HCT116 (cell line): ENCODE data around the gene POLH. TPM values are rescaled to one million over a fixed set of nuclear protein-coding genes. Genes with fewer than 3 reads are reported as not detected.

Experiments used
- ATAC-seq: fragments of 200-7000 bp; cut with Tn5 transposase; 2 replicates; pipeline ENCODE4 v1.9.1; 2020; ENCODE audit warnings: mild to moderate bottlenecking, moderate library complexity
- BruUV-seq: library from RNA; stranded (reverse); fragments of 400-500 nt; replicated peaks from 2 replicates; lab custom pipeline; 2021; lab: Mats Ljungman, UMichigan
- CTCF ChIA-PET: fragments of 300-600 bp; sonication (Branson Sonifier 250); formaldehyde crosslinking; loops from one replicate; lab custom pipeline; 2021; ENCODE audit warnings: antibody characterized with exemption; lab: Charles Lee
- POLR2A ChIA-PET: fragments of 300-600, 350-600 bp; sonication (Branson Sonifier 250); formaldehyde crosslinking; loops from one replicate; lab custom pipeline; 2021; ENCODE audit warnings: antibody characterized with exemption; lab: Charles Lee
- RAD21 ChIA-PET, 2 experiments: fragments of 300-600 bp; sonication (Branson Sonifier 250); formaldehyde crosslinking; loops; one replicate each; lab custom pipeline; 2023; ENCODE audit warnings: low total read pairs in 2 of 2; ENCODE audit not compliant: uncharacterized antibody in 2 of 2, unreplicated experiment in 2 of 2, low non-redundant PET in 1 of 2; lab: Charles Lee
- DNase-seq: peaks from one replicate; pipeline ENCODE4 v3.0.0-alpha.2; 2010; ENCODE audit warnings: low read depth, low spot score
- H2AFZ ChIP-seq: fragments of 200-600 bp; shearing (Covaris generic), sonication (generic); 2 replicates; pipeline ENCODE4 v1.6.1; 2017; ENCODE audit warnings: low read depth, mixed run types, mixed read lengths, antibody characterized with exemption, low read length; ENCODE audit not compliant: poor library complexity, severe bottlenecking
- H3K27ac ChIP-seq: 2 replicates; pipeline ENCODE4 v1.5.1; 2012; ENCODE audit warnings: low read depth, low read length
- H3K27me3 ChIP-seq: fragments of 200-600 bp; sonication (generic); 2 replicates; pipeline ENCODE4 v1.6.1; 2016; ENCODE audit warnings: mixed run types, low read length, mixed read lengths; ENCODE audit not compliant: insufficient read depth
- H3K36me3 ChIP-seq, 2 experiments: fragments of 200-500 bp in 1 of 2; fragments of 200-600 bp in 1 of 2; sonication (Bioruptor generic) in 1 of 2; sonication (generic) in 1 of 2; 2 replicates each; pipeline versions ENCODE4 v1.5.1 to v1.6.1; 2014 to 2016; ENCODE audit warnings: low read length in 2 of 2, inconsistent platforms in 1 of 2, mixed read lengths in 1 of 2, mixed run types in 1 of 2; ENCODE audit not compliant: insufficient read depth in 2 of 2, control insufficient read depth in 1 of 2
- H3K4me1 ChIP-seq, 2 experiments: fragments of 200-600 bp in 1 of 2; sonication (generic) in 1 of 2; 2 replicates each; pipeline versions ENCODE4 v1.5.1 to v1.6.1; 2012 to 2017; ENCODE audit warnings: low read length in 2 of 2, inconsistent platforms in 1 of 2, mild to moderate bottlenecking in 1 of 2, mixed read lengths in 1 of 2, mixed run types in 1 of 2, moderate library complexity in 1 of 2; ENCODE audit not compliant: insufficient read depth in 2 of 2, control insufficient read depth in 1 of 2
- H3K4me2 ChIP-seq: fragments of 200-600 bp; sonication (generic); 2 replicates; pipeline ENCODE4 v1.6.1; 2017; ENCODE audit warnings: mixed run types, low read length, mixed read lengths
- H3K4me3 ChIP-seq, 2 experiments: fragments of 200-600 bp in 1 of 2; sonication (generic) in 1 of 2; replicated peaks in 1 of 2; 2 replicates each; pipeline ENCODE4 v1.5.1; 2011 to 2016; ENCODE audit warnings: low read length in 2 of 2, control low read depth in 1 of 2, low read depth in 1 of 2, mild to moderate bottlenecking in 1 of 2, mixed read lengths in 1 of 2, mixed run types in 1 of 2
- H3K79me2 ChIP-seq: fragments of 200-600 bp; sonication (generic); 2 replicates; pipeline ENCODE4 v1.6.1; 2017; ENCODE audit warnings: mild to moderate bottlenecking, mixed run types, low read length, moderate library complexity, mixed read lengths; ENCODE audit not compliant: insufficient read depth
- H3K9ac ChIP-seq: fragments of 200-600 bp; sonication (generic); 2 replicates; pipeline ENCODE4 v1.6.1; 2016; ENCODE audit warnings: low read length, mixed read lengths
- H3K9me2 ChIP-seq: fragments of 200-600 bp; sonication (generic), shearing (Covaris generic); 2 replicates; pipeline ENCODE4 v1.6.1; 2017; ENCODE audit warnings: mixed run types, mild to moderate bottlenecking, moderate library complexity; ENCODE audit not compliant: insufficient read depth
- H3K9me3 ChIP-seq, 2 experiments: fragments of 200-500 bp in 1 of 2; fragments of 200-600 bp in 1 of 2; sonication (Bioruptor generic) in 1 of 2; sonication (generic) in 1 of 2; 2 replicates each; pipeline ENCODE4 v1.6.1; 2014 to 2017; ENCODE audit warnings: low read length in 2 of 2, mixed read lengths in 2 of 2, inconsistent platforms in 1 of 2, low read depth in 1 of 2, mild to moderate bottlenecking in 1 of 2, mixed run types in 1 of 2, moderate library complexity in 1 of 2; ENCODE audit not compliant: control insufficient read depth in 1 of 2, insufficient read depth in 1 of 2
- H4K20me1 ChIP-seq: fragments of 200-600 bp; sonication (generic), shearing (Covaris generic); 2 replicates; pipeline ENCODE4 v1.6.1; 2017; ENCODE audit warnings: mixed run types, mild to moderate bottlenecking, moderate library complexity; ENCODE audit not compliant: insufficient read depth
- CTCF ChIP-seq, 3 experiments: fragments of 200-600 bp in 1 of 3; sonication (generic) in 1 of 3; IDR thresholded peaks in 2 of 3; conservative IDR thresholded peaks in 1 of 3; 2 replicates each; pipeline ENCODE4 v1.5.1; 2012 to 2017; ENCODE audit warnings: low read depth in 2 of 3, low read length in 2 of 3, antibody characterized with exemption in 1 of 3, borderline replicate concordance in 1 of 3, control low read depth in 1 of 3, mild to moderate bottlenecking in 1 of 3, mixed read lengths in 1 of 3, mixed run types in 1 of 3, moderate library complexity in 1 of 3; ENCODE audit not compliant: insufficient read depth in 1 of 3
- ELF1 ChIP-seq: IDR thresholded peaks from 2 replicates; pipeline ENCODE4 v1.6.1; 2012; ENCODE audit warnings: low read depth, borderline replicate concordance
- EZH2phosphoT487 ChIP-seq: fragments of 200-600 bp; IDR thresholded peaks from 2 replicates; pipeline ENCODE4 v1.6.1; 2018; ENCODE audit warnings: antibody characterized with exemption, borderline replicate concordance
- RAD21 ChIP-seq: IDR thresholded peaks from 2 replicates; pipeline ENCODE4 v1.6.1; 2012; ENCODE audit warnings: low read depth, mild to moderate bottlenecking
- intact Hi-C: fragments of 100-400 bp; cut with micrococcal nuclease; formaldehyde crosslinking; loops from 2 replicates; pipeline ENCODE4 v1.10.0; 2022
- total RNA-seq: library from RNA; stranded (reverse); gene quantifications from one replicate; pipeline ENCODE4 v1.2.1, GENCODE V29; 2021; ENCODE audit not compliant: unreplicated experiment
- TF ChIP-seq, protein P1 (sequence below): IDR thresholded peaks from 2 replicates; pipeline ENCODE4 v1.6.1; 2012

The POLH gene
- total RNA-seq, 1 experiment from 2014 or later, result 20.6 TPM

GRCh38 chr6:43616725-43617472 is 40.9 kb downstream of the POLH start:
- no peaks in the 10 kb centered on the region for H3K9me3 ChIP-seq
- no peak overlapping the region for H3K9ac ChIP-seq
- no peaks in the 10 kb centered on the region for H3K4me1 ChIP-seq
- peaks cover 22 to 27% of the 10 kb centered on the region in 2 experiments; a peak in 3 of 4 replicates for H3K36me3 ChIP-seq
- no peaks in the 10 kb centered on the region for H4K20me1 ChIP-seq
- POLR2A ChIA-PET, result interaction anchor here (0.6 to 5.9 kb wide), 5 partner anchors 10 to 13 kb away, joined by 3 to 43 read pairs (median 3); partner anchors contain the start of gene GTPBP2
- BruUV-seq, result no TSS peak
- CTCF ChIA-PET, result no interaction called here
- DNase-seq (no peak), ATAC-seq (no peak)
- TF ChIP-seq, protein P1, sequence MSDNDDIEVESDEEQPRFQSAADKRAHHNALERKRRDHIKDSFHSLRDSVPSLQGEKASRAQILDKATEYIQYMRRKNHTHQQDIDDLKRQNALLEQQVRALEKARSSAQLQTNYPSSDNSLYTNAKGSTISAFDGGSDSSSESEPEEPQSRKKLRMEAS, result no peak
- TF ChIP-seq ELF1 (no peak), RAD21 (no peak), CTCF (IDR thresholded peaks at IDR 0.05 in 2 of 3, conservative IDR thresholded peaks at IDR 0.05 in 1 of 3; ENCODE audit: borderline replicate concordance in 1 of 3, insufficient read depth in 1 of 3, low read depth in 2 of 3, low read length in 2 of 3) (no peak), EZH2phosphoT487 (no peak)
- intact Hi-C loops, result no loop called here
- H3K4me2 ChIP-seq, result no peak overlapping the region
- no peak overlapping the region for H3K27ac ChIP-seq
- no peaks in the 10 kb centered on the region for H3K9me2 ChIP-seq
- no peaks in the 10 kb centered on the region for H3K79me2 ChIP-seq
- RAD21 ChIA-PET, result no interaction called here
- H3K27me3 ChIP-seq, result no peaks in the 10 kb centered on the region
- H2AFZ ChIP-seq, result no peak overlapping the region
- no peak overlapping the region for H3K4me3 ChIP-seq
